T-helper 1 cell treated with Interleukin-12 subunit alpha and Interleukin-12 subunit beta and Interleukin-4 antibody, amounts not matched to agents 30 μg/mL and 1 μg/mL, for 36 hours (primary cell): ENCODE data around the gene CSGALNACT2.

Source experiments
- H3K27ac Mint-ChIP-seq: one replicate; pipeline ENCODE4 v1.8.0; 2021; ENCODE audit warnings: mild to moderate bottlenecking, mixed read lengths
- H3K27me3 Mint-ChIP-seq: one replicate; pipeline ENCODE4 v1.8.0; 2021; ENCODE audit warnings: low read depth, mixed read lengths
- H3K36me3 Mint-ChIP-seq: one replicate; pipeline ENCODE4 v1.8.0; 2021; ENCODE audit warnings: low read depth, mixed read lengths
- H3K4me1 Mint-ChIP-seq: one replicate; pipeline ENCODE4 v1.8.0; 2021; ENCODE audit warnings: low read depth, mixed read lengths
- H3K4me3 Mint-ChIP-seq: one replicate; pipeline ENCODE4 v1.8.0; 2021; ENCODE audit warnings: mild to moderate bottlenecking, moderate library complexity, mixed read lengths
- H3K9me3 Mint-ChIP-seq: one replicate; pipeline ENCODE4 v1.8.0; 2021; ENCODE audit warnings: mixed read lengths

CSGALNACT2 gene

DNA sequence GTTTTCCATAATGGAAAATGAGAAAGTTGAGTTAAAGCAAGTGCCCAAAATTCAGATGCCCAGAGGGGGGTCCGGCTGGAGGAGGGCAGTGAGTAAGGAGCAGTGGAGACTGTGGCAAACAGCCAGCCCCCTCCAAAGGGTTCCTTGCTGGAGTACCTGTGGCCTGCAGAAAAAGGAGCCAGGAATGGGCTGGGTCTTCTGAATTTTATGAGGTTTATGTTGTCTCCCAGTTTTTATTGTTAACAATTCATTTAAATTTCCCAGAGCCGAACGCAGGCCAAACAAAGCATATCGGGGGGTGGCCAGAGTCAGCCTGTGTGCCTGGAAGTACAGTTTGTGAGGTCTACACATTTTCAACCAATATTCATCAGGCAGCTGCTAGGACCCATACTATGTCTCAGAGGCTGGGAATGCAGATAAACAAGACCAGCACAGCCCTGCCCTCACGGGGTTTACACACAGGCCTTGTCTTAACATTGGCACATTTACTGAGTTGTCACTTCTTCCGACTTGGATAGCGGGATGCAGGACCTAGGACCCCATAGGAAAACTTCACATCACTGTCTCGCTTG is 12.9 kb upstream of the CSGALNACT2 start:
- peak overlapping the region; percentile 36 for H3K27ac Mint-ChIP-seq
- H3K27me3 Mint-ChIP-seq: no peaks in the 10 kb centered on the region
- H3K36me3 Mint-ChIP-seq: no peaks in the 10 kb centered on the region
- no peaks in the 10 kb centered on the region for H3K9me3 Mint-ChIP-seq
- H3K4me3 Mint-ChIP-seq: no peak overlapping the region
- peaks cover 77% of the 10 kb centered on the region for H3K4me1 Mint-ChIP-seq

DNA sequence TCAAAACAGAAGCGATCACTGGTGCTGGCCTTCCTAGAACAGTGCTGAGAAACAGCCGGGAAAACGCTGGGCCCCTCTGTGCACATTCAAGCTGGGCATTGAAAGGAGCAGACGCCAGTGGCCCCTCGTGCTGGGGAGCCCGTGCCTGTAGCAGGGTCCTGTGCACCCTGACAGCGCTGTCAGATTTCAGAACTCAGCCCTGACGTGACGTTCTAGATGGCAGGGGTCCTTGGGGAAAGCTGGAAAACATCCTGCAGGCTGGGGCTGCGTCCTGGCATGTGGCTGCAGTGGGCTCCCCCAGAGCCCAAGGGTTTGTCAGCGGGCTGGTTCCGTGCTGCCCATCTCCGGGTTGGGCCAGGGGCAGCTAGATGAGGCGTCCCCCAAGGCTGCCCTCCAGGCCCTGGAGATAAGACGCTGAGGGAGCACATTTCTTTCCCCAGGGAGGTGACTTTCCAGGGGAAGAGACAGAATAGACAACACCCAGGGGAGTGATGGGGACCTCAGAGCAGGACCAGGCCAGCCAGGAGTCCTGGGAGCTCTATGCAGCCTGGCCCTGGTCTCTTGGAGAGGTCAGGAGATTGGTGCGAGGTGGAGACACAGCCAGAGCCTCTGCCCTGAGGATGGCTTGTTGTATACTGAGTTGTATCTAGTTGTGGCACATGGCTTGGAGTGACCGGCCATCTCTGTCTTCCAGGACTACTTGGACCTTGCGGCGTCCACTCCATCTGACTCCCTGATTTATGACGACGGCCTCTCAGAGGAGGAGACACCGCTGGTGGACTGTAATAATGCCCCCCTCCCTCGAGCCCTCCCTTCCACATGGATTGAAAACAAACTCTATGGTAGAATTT is 12.1 kb upstream of the CSGALNACT2 start:
- no peaks in the 10 kb centered on the region for H3K27me3 Mint-ChIP-seq
- H3K27ac Mint-ChIP-seq: peak overlapping the region; percentile 92
- H3K36me3 Mint-ChIP-seq: no peaks in the 10 kb centered on the region
- no peak overlapping the region for H3K4me3 Mint-ChIP-seq
- no peaks in the 10 kb centered on the region for H3K9me3 Mint-ChIP-seq
- peaks cover 76% of the 10 kb centered on the region for H3K4me1 Mint-ChIP-seq

DNA sequence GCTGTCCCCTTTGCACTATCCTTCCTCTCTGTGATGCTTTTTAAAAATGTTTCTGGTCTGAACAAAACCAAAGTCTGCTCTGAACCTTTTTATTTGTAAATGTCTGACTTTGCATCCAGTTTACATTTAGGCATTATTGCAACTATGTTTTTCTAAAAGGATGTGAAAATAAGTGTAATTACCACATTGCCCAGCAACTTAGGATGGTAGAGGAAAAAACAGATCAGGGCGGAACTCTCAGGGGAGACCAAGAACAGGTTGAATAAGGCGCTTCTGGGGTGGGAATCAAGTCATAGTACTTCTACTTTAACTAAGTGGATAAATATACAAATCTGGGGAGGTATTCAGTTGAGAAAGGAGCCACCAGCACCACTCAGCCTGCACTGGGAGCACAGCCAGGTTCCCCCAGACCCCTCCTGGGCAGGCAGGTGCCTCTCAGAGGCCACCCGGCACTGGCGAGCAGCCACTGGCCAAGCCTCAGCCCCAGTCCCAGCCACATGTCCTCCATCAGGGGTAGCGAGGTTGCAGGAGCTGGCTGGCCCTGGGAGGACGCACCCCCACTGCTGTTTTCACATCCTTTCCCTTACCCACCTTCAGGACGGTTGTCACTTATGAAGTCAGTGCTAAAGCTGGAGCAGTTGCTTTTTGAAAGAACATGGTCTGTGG is 11.4 kb upstream of the CSGALNACT2 start:
- H3K4me1 Mint-ChIP-seq: peaks cover 76% of the 10 kb centered on the region
- H3K9me3 Mint-ChIP-seq: no peaks in the 10 kb centered on the region
- H3K36me3 Mint-ChIP-seq: no peaks in the 10 kb centered on the region
- H3K27me3 Mint-ChIP-seq: no peaks in the 10 kb centered on the region
- no peak overlapping the region for H3K4me3 Mint-ChIP-seq
- H3K27ac Mint-ChIP-seq: peak overlapping the region; percentile 92

DNA sequence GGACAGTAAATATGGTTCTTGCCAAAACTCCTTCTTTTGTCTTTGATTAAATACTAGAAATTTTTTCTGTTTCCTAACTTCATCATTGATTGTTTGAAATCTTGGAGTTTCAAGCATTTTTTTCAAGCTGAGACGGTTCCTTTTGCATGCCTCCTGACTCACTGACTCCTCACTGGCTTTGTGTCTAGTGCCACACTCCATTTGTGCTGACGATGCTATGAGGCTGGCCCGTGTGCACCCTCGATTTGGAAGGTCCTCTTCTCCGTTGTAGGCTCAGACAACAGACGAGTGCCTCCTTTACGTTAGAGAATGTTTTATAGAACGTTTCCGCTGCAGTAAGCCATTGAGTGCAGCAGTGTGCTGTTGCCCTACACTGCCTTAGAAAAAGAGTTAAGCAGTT is 10.8 kb upstream of the CSGALNACT2 start:
- Mint-ChIP-seq H3K36me3 (no peaks in the 10 kb centered on the region), H3K27ac (peak overlapping the region; percentile 92), H3K4me1 (peaks cover 74% of the 10 kb centered on the region), H3K9me3 (no peaks in the 10 kb centered on the region), H3K27me3 (no peaks in the 10 kb centered on the region), H3K4me3 (peak overlapping the region; percentile 9)

DNA sequence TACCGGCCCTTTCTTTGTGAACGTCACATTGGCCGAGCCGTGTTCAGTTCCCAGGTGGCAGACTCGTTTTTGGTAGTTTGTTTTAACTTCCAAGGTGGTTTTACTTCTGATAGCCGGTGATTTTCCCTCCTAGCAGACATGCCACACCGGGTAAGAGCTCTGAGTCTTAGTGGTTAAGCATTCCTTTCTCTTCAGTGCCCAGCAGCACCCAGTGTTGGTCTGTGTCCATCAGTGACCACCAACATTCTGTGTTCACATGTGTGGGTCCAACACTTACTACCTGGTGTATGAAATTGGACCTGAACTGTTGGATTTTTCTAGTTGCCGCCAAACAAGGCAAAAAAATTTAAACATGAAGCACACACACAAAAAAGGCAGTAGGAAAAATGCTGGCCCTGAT is 9.9 kb upstream of the CSGALNACT2 start:
- Mint-ChIP-seq H3K36me3 (no peaks in the 10 kb centered on the region), H3K27me3 (no peaks in the 10 kb centered on the region), H3K4me1 (peaks cover 74% of the 10 kb centered on the region), H3K4me3 (no peak overlapping the region), H3K27ac (peak overlapping the region; percentile 92), H3K9me3 (no peaks in the 10 kb centered on the region)

DNA sequence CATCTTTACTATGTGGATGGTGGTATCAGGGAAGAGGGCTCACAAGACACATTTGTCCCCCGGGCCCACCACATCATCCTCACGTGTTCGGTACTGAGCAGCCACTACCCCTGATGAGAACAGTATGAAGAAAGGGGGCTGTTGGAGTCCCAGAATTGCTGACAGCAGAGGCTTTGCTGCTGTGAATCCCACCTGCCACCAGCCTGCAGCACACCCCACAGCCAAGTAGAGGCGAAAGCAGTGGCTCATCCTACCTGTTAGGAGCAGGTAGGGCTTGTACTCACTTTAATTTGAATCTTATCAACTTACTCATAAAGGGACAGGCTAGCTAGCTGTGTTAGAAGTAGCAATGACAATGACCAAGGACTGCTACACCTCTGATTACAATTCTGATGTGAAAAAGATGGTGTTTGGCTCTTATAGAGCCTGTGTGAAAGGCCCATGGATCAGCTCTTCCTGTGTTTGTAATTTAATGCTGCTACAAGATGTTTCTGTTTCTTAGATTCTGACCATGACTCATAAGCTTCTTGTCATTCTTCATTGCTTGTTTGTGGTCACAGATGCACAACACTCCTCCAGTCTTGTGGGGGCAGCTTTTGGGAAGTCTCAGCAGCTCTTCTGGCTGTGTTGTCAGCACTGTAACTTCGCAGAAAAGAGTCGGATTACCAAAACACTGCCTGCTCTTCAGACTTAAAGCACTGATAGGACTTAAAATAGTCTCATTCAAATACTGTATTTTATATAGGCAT is 9.1 kb upstream of the CSGALNACT2 start:
- Mint-ChIP-seq H3K36me3 (no peaks in the 10 kb centered on the region), H3K27ac (peak overlapping the region; percentile 92), H3K4me1 (peaks cover 70% of the 10 kb centered on the region), H3K9me3 (no peaks in the 10 kb centered on the region), H3K27me3 (no peaks in the 10 kb centered on the region), H3K4me3 (peak overlapping the region; percentile 40)

DNA sequence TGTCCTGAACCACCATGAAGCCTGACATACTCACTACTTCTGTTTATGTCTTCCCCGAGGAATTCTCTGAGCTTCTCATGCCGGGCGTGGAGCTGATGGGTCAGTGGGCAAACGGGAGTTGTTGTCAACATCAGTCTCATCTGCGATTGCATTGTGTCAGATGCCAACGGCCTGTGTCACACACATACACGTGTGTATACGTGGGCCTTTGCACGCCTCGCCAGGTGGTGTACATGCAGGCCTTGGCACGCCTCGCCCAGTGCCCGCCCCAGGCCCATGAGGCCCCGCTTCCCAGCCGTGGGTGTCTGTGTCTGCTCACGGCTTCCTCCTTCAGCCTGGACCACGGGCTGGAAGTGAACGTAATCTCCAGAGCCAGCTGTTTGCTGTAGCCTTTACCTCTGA is 7.5 kb upstream of the CSGALNACT2 start:
- H3K4me3 Mint-ChIP-seq: no peak overlapping the region
- H3K9me3 Mint-ChIP-seq: no peaks in the 10 kb centered on the region
- H3K36me3 Mint-ChIP-seq: peaks cover 11% of the 10 kb centered on the region
- H3K27ac Mint-ChIP-seq: peak overlapping the region; percentile 11
- H3K27me3 Mint-ChIP-seq: no peaks in the 10 kb centered on the region
- H3K4me1 Mint-ChIP-seq: peaks cover 75% of the 10 kb centered on the region

DNA sequence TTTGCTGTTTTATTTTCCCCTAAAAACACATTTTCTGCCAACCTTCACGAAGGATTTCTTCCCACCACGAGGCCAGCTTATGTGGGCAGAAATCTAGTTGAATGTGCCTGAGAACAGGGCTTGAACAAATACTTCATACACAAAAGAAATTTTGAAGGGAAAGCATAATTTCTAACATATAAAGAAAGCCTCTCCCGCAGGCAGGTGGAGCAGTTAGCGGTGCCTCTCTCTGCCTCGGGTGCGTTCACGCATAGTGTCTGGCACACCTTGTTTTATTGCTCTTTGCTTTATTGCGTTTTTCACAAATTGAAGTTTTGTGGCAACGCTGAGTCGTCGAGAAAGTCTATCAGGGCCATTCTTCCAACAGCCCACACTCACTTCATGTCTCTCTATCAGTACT is 7.0 kb upstream of the CSGALNACT2 start:
- Mint-ChIP-seq H3K27ac (peak overlapping the region; percentile 67), H3K4me3 (no peak overlapping the region)

DNA sequence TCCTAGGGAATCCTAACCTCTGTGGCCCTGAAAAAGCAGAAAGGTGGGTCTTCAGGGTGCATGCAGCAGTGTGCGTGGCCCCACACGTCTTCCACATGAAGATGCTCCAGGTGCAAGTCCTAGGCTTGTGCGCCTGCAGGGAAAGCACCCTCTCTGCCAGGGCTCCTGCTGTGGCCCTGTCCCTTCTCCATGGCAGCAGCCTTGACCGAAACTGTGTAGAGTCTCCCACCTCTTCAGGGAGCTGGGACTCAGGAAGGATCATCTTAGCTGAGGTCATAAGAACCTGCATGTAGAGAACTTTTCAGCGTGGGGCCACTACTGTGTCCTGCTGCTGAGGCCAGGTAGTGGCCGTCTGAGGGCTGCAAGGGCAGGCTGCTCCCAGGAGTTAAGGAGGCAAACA is 6.3 kb upstream of the CSGALNACT2 start:
- H3K9me3 Mint-ChIP-seq: no peaks in the 10 kb centered on the region
- peaks cover 16% of the 10 kb centered on the region for H3K36me3 Mint-ChIP-seq
- H3K4me1 Mint-ChIP-seq: peaks cover 76% of the 10 kb centered on the region
- H3K4me3 Mint-ChIP-seq: no peak overlapping the region
- H3K27me3 Mint-ChIP-seq: no peaks in the 10 kb centered on the region
- H3K27ac Mint-ChIP-seq: peak overlapping the region; percentile 67

More for the DNA sequence above, 7.0 kb upstream of the CSGALNACT2 start:
- peaks cover 77% of the 10 kb centered on the region for H3K4me1 Mint-ChIP-seq
- no peaks in the 10 kb centered on the region for H3K9me3 Mint-ChIP-seq
- H3K27me3 Mint-ChIP-seq: no peaks in the 10 kb centered on the region
- H3K36me3 Mint-ChIP-seq: peaks cover 15% of the 10 kb centered on the region

DNA sequence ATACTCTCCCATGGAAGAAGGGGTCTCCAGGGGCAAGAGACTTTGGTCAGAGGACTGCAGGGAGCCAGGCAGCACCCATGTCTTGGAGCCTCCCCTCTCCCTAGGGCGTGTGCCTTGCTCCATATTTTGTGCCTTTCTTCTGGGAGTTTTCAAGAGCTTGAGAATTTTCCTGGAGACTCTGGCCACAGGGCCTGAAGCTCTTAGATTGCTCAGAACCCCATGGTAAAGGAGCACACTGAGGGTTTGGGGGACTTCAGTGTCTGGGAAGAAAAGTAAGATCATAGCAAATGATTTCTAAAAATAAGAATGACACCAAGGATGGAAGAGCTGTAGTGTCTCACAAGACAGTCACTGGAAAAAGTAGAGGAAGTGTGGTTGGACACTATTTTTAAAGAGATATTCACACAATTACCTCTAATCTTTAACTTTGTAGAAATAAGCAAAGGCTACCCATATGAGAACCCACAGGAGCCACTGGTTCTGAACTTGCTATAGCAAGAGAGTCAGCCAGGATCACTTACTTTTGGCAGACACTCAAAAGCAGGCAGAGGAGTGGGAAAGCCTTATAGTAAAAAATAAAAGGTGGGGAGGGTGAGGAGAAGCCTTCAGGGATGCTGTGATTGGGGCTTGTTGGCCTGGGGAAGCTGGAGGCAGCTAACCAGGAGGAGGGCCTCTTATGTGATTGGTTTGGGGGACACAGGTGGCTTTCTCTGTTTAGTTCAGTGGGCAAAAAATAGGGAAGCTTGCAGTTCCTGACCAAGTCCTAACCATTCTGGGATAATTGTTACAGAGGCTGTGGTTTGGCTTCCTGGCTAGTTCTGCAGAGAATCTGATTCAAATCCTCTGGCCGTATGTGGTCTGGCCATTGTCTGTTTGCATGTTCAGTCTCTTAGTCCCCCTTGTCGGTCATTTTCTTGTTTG is 5.1 kb upstream of the CSGALNACT2 start:
- H3K36me3 Mint-ChIP-seq: peaks cover 18% of the 10 kb centered on the region
- peaks cover 64% of the 10 kb centered on the region for H3K4me1 Mint-ChIP-seq
- H3K9me3 Mint-ChIP-seq: no peaks in the 10 kb centered on the region
- peak overlapping the region; percentile 28 for H3K27ac Mint-ChIP-seq
- no peak overlapping the region for H3K4me3 Mint-ChIP-seq
- no peaks in the 10 kb centered on the region for H3K27me3 Mint-ChIP-seq

DNA sequence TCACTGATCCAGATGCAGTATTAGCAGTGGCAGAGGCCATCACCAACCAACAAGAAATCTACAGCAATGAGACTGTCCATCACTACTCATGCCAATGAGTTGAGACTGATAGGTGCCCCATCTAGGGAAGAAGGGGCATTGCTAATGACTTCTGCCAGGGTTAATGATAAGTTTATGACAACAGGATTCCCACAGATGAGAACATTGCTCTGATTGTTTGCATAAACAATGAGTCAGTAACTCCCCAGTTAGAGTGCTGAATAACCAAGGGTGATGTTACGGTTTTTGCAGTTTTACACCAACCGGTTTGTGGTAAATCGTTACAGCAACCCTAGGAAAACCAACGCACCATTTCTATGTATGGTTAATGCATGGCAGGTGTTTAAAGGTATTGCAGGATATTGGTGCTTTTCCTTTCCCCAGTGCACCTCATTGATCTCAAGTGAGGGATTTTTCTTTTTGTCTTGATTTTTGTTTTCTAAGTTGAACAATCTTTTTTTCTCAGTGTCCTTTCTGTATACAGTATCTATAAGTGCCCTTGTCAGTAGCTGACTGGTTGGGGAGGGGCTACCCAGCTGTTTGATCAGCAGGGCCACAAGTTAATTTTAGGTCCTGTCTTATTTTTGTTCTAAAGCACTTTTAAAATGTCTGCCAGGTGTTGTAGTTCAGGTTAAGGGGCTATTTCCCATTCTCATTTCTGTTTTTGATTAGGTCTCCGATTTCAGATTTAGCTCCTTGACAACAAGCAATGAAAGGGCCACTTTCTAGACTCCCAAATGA is 3.9 kb upstream of the CSGALNACT2 start:
- Mint-ChIP-seq H3K27me3 (no peaks in the 10 kb centered on the region), H3K9me3 (no peaks in the 10 kb centered on the region), H3K4me1 (peaks cover 58% of the 10 kb centered on the region)

DNA sequence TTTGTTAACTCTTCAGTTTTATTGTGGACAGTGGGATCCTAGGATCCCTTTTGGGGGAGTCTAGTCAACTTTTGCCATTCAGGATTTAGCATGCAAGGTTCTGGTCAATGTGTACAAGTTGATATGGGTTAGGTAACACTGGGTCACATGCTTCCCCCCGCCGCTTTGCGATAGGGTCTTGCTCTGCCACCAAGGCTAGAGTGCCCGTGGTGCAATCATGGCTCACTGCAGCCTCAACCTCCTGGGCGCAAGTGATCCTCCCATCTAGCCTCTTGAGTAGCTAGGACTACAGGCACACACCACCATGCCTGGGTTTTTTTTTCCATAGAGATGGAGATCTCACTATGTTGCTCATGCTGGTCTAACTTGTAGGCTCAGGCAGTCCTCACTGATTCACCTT is 3.2 kb upstream of the CSGALNACT2 start:
- no peak overlapping the region for H3K27ac Mint-ChIP-seq
- H3K4me3 Mint-ChIP-seq: peak overlapping the region; percentile 72
- peaks cover 56% of the 10 kb centered on the region for H3K4me1 Mint-ChIP-seq
- H3K27me3 Mint-ChIP-seq: no peaks in the 10 kb centered on the region
- no peaks in the 10 kb centered on the region for H3K9me3 Mint-ChIP-seq
- peaks cover 28% of the 10 kb centered on the region for H3K36me3 Mint-ChIP-seq

More for the DNA sequence above, 3.9 kb upstream of the CSGALNACT2 start:
- Mint-ChIP-seq H3K27ac (peak overlapping the region; percentile 8), H3K36me3 (peaks cover 24% of the 10 kb centered on the region), H3K4me3 (no peak overlapping the region)

DNA sequence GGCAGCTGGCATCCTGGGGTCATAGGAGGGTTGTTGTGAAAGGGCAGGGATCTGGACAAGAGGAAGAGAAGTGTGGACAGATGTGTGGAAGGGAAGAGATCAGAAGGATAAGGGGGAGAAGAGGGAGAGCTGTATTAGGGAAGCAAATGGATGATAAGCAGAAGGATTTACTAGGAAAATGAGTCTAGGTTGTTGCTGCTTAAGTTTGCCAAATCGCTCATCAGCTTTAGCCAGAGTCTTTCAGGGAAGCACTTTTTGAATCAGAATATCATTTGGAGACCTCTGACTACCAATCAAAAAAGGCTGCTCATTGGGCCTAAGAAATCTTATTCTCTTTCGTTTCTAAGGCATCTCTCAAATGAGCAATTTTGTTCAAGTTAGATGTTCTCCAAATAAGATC is 2.6 kb upstream of the CSGALNACT2 start:
- peaks cover 54% of the 10 kb centered on the region for H3K4me1 Mint-ChIP-seq
- H3K9me3 Mint-ChIP-seq: no peaks in the 10 kb centered on the region
- no peaks in the 10 kb centered on the region for H3K27me3 Mint-ChIP-seq
- peak overlapping the region; percentile 97 for H3K4me3 Mint-ChIP-seq
- H3K36me3 Mint-ChIP-seq: peaks cover 32% of the 10 kb centered on the region
- peak overlapping the region; percentile 98 for H3K27ac Mint-ChIP-seq
